ENCODE data around the gene SCYGR5.
"Not testable (repeated sequence)": the region's sequence is repeated elsewhere in the genome, so short reads cannot be mapped to it uniquely, and the experiment has no call there.

SCYGR5 gene

GRCh38 chr2:227673620-227674019 is 7.0 kb downstream of the SCYGR5 start:
- not testable (repeated sequence) for DNase-seq (ENCODE audit: low spot score)

GRCh38 chr2:227674485-227674884 is 7.9 kb downstream of the SCYGR5 start:
- no peak for DNase-seq (ENCODE audit: low spot score)

GRCh38 chr2:227677928-227678327 is 11.3 kb downstream of the SCYGR5 start:
- DNase-seq (ENCODE audit: low spot score), result no peak

- DNase-seq (ENCODE audit: low spot score), result no peak
Measured at GRCh38 chr2:227684258-227684657, 17.7 kb downstream of the SCYGR5 start.

- DNase-seq (ENCODE audit: low spot score), result no peak
Measured at GRCh38 chr2:227687189-227687588, 20.6 kb downstream of the SCYGR5 start.

GRCh38 chr2:227696990-227697679 is 30.5 kb downstream of the SCYGR5 start:
- DNase-seq (ENCODE audit: low spot score), result no peak

- DNase-seq (ENCODE audit: low spot score), result no peak
Measured at GRCh38 chr2:227701556-227701955, 35.0 kb downstream of the SCYGR5 start.

GRCh38 chr2:227703280-227703732 is 36.7 kb downstream of the SCYGR5 start:
- DNase-seq (ENCODE audit: low spot score), result no peak

GRCh38 chr2:227703961-227704360 is 37.4 kb downstream of the SCYGR5 start:
- no peak for DNase-seq (ENCODE audit: low spot score)

- no peak for DNase-seq (ENCODE audit: low spot score)
Measured at GRCh38 chr2:227706859-227707258, 40.3 kb downstream of the SCYGR5 start.

GRCh38 chr2:227707390-227707789 is 40.8 kb downstream of the SCYGR5 start:
- no peak for DNase-seq (ENCODE audit: low spot score)

GRCh38 chr2:227710986-227711385 is 44.4 kb downstream of the SCYGR5 start:
- no peak for DNase-seq (ENCODE audit: low spot score)

GRCh38 chr2:227713291-227713690 is 46.7 kb downstream of the SCYGR5 start:
- no peak for DNase-seq (ENCODE audit: low spot score)

GRCh38 chr2:227716501-227716900 is 49.9 kb downstream of the SCYGR5 start:
- no peak for DNase-seq (ENCODE audit: low spot score)
